ENCODE data around the gene ADI1.

Gene ADI1

DNA sequence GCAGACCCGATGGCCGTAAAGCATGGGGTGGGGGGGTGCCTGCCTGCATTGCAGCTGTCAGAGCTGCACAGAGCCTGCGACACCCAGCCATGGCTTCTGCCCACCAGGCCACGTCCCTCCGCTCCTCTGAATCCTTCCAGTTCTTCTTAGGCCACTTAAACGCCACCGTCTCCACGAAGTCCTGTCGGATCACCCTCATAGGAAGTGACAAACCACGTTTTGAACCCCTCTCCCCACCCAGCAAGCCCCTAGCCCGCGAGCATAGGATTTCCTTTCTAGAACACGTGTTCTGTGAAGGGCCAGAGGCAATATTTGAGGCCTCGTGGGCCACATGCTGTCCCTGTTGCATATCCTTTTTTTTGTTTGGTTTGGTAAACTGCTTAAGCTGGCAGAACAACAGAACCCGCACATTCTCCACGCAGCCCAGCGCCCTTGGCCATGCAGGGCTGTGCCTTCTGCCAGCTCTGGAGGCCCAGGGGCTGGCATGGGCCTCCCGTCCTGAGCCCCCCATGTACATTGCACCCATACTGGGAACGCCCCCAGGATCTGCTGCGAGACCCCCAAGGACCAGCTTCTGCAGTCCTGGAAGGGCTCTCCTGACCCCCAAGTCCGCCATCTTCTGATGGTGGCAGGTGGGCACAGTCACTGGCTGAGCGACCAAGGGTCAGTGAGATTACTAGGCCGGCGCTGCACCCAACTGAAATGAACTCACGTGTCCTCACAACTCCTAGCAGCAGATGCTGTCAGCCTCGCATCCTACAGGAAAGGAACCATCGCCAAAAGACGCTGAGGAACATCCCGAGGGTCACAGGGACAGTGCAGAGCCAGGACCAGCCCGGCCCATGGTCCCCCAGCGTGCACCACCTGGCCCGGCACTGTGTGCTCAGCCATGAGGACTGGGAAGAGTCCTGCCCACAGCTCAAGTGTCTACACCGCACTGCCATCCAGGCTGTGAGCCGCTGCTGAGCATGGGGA, 35.1 kb downstream of the ADI1 start:
- DNase-seq (ENCODE audit: extremely low read depth, low read depth) = no peak
- TF ChIP-seq, protein P1, sequence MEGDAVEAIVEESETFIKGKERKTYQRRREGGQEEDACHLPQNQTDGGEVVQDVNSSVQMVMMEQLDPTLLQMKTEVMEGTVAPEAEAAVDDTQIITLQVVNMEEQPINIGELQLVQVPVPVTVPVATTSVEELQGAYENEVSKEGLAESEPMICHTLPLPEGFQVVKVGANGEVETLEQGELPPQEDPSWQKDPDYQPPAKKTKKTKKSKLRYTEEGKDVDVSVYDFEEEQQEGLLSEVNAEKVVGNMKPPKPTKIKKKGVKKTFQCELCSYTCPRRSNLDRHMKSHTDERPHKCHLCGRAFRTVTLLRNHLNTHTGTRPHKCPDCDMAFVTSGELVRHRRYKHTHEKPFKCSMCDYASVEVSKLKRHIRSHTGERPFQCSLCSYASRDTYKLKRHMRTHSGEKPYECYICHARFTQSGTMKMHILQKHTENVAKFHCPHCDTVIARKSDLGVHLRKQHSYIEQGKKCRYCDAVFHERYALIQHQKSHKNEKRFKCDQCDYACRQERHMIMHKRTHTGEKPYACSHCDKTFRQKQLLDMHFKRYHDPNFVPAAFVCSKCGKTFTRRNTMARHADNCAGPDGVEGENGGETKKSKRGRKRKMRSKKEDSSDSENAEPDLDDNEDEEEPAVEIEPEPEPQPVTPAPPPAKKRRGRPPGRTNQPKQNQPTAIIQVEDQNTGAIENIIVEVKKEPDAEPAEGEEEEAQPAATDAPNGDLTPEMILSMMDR (IDR thresholded peaks at IDR 0.05; ENCODE audit: low read depth, low read length, missing control alignments) = no peak
- H3K4me3 ChIP-seq (replicated peaks; ENCODE audit: low read depth, low read length) = no peak overlapping the region

DNA sequence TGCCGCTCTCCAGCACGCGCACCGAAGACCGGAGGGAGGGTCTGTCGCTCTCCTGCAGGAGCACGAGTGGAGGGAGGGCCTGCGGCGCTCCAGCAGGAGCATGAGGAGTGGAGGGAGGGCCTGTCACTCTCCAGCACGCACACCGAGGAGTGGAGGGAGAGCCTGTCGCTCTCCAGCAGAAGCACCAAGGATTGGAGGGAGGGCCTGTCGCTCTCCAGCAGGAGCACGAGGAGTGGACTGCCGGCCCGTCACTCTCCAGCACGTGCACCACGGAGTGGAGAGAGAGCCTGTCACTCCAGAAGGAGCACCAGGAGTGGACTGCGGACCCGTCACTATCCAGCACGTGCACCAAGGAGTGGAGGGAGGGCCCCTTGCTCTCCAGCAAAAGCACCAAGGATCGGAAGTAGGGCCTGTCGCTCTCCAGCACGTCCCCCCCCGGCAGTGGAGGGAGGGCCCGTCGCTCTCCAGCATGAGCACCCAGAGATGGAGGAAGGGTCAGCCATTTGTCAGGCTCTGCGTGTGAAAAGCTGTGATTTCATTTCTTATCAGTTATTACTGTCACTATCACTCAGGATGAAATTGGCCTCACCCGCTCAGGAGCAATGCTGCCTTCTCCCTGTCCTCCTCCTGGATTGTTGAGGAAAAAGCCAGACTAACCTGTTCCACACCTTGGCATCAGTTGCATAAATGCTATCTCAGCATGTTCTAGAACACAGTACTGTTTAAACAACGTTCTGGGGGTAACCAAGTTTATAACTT, 35.9 kb downstream of the ADI1 start:
- TF ChIP-seq, protein P1 (IDR thresholded peaks at IDR 0.05; ENCODE audit: low read depth, low read length, missing control alignments) = no peak
- no peak overlapping the region for H3K4me3 ChIP-seq (replicated peaks; ENCODE audit: low read depth, low read length)
- DNase-seq (ENCODE audit: extremely low read depth, low read depth) = no peak

DNA sequence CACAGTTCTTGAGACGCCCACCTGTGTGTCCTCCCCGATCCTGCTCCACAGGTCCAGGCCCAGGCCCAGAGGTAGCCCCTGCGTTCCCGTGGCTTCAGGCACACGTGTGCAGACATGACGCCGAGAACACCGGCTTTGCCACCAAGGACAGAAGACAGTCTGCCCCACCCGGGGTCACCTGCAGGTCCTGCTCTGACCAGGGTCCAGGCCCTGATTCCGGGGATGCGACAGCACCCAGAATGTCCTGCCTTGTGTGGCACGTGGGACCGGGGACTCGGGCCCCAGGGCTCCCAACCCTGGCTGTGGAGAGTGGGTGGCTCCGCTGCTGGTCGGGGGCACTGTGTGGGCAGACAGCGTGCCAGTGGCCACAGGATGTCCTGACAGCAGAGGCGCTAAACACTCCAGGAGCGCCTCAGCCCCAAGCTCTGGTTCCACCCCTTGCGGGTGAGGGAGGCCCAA, 36.9 kb downstream of the ADI1 start:
- DNase-seq (ENCODE audit: extremely low read depth, low read depth) = no peak
- H3K4me3 ChIP-seq (replicated peaks; ENCODE audit: low read depth, low read length) = no peak overlapping the region
- TF ChIP-seq, protein P1 (IDR thresholded peaks at IDR 0.05; ENCODE audit: low read depth, low read length, missing control alignments) = no peak

DNA sequence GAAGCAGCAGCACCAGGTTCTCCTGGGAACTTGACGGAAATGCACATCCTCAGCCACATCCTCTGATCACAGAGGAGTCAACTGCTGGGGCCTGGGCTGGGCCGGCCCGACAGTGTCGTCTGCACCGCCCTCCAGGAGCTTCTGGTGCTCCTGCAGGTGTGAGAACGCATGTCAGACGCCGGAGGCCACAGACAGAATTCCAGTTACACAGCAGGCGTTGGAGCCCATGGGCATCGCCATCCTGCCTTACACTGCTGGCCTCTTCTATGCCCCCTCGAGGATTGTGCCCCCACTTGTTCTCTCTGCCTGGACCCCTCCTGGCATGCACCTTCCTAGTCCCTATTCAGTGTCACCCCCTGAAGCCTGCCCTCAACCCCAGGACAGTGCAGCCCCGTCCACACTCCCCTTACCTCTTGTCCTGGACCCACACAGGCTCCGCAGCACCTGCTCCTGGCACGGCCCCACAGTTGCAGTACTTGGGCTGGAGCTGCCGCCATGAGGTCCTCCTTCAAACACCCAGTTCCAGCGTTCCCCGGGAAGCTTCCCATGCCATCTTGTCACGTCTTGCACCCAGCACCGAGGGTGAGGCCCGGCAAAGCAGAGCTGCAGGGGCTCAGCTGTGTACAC, 37.5 kb downstream of the ADI1 start:
- H3K4me3 ChIP-seq (replicated peaks; ENCODE audit: low read depth, low read length) = no peak overlapping the region
- TF ChIP-seq, protein P1 (IDR thresholded peaks at IDR 0.05; ENCODE audit: low read depth, low read length, missing control alignments) = no peak
- no peak for DNase-seq (ENCODE audit: extremely low read depth, low read depth)

DNA sequence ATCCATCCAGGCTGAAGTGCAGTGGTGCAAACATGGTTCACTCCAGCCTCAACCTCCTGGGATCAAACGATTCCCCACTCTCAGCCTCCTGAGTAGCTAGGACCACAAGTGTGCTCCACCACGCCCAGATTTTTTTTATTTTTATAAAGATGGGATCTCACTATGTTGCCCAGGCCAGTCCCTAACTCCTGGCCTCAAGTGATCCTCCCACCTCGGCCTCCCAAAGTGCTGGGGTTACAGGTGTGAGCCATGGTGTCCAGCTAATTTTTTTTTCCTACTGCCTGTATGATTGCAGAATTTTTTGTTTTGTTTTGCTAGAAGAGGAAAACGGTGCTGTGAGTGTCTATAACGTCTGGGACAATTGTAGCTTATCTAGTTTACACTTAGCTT, 38.3 kb downstream of the ADI1 start:
- DNase-seq (ENCODE audit: extremely low read depth, low read depth) = no peak
- TF ChIP-seq, protein P1 (IDR thresholded peaks at IDR 0.05; ENCODE audit: low read depth, low read length, missing control alignments) = no peak
- H3K4me3 ChIP-seq (replicated peaks; ENCODE audit: low read depth, low read length) = no peak overlapping the region

DNA sequence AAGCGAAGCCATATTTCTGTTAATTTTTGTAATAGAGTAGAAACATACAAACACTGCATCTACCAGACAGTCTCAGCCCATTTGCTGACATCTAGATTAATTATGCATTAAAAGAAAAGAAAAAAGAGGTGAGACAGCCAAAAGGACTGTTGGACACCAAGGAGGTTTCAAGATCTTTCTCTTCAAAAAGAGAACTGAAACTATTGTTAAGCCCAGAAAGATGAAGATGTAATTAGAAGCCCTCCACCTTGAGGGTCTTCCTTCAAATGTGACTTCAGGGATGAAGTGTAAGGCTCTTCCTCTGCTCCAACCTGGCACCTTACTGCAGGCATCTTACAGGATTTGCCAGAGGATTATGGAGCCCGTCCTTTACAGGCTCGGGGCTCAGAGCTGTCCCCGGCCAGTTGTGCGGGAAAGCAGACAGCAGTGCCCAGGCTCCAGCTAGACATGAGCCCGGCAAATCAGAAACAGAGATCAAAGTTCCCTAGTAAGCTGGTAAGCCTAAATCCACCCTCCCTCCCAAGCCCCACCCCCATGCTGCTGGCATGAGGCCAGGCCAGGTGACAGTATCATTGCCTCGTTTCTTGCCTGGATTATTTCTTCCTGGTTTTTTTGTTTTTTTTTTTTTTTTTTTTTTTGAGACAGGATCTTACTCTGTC, 38.9 kb downstream of the ADI1 start:
- no peak overlapping the region for H3K4me3 ChIP-seq (replicated peaks; ENCODE audit: low read depth, low read length)
- no peak for DNase-seq (ENCODE audit: extremely low read depth, low read depth)
- TF ChIP-seq, protein P1 (IDR thresholded peaks at IDR 0.05; ENCODE audit: low read depth, low read length, missing control alignments) = no peak

Measured in HFF-Myc (cell line).